Measurements from ENCODE around the gene MAG.

GRCh38 chr19:35262101-35262761 is 29.7 kb upstream of the MAG start:
- TF ChIP-seq POLR2A (IDR thresholded peaks at IDR 0.05) = no peak
- TF ChIP-seq CTCF (IDR thresholded peaks at IDR 0.05) = no peak

Data from uterus (tissue), 2 donors.